Right forelimb (tissue), 1 donor: ENCODE data around the gene PHF14.

Experiments used
- DNase-seq: peaks from one replicate; pipeline ENCODE4 v3.0.0-alpha.2; 2018

The PHF14 gene

DNA sequence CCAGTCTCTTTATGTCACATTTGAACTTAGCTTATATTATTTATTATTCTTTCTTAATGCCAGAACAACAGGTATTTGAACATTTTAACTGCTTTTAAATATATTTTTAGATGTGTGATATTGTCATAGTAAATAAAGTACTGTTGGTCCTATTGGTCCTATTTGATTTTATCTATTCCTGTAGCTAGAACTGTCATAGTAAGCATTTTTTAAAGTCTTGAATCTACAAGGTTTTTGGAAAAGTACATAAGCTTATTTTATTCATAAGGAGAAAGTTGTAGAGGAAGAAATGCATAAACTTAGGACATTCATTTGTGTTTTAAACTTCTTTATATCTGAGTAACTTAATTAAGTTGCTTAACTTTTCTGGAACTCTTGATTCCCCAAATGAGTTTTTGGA, 136.0 kb downstream of the PHF14 start:
- DNase-seq = no peak

DNA sequence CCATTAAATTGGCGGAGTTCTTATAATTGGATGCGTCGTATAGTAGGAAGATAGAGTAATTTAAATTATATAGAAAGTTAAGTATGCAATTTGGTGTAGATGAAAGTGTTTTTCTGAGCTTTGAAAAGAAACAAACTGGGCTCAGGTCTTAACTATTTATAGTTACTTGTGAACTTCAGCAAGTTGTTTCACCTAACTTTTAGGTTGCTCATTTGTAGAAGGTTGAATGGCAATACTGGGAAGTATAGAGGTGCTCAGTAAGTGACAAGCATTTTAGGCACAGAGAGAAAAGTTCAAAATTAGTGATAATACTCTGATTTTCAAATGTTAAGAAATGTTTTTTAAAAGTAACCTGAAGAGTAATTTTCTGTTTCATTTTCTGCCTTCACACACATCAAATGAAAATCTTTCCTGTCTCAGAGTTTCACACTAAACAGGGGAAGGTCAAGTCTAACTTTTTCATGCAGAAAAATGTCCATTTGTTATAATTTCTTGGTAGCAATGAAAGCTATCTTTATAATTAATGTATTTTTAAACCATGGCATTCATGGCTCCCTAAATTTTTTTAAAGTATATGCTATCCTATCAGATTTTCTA, 146.5 kb downstream of the PHF14 start:
- DNase-seq = no peak

DNA sequence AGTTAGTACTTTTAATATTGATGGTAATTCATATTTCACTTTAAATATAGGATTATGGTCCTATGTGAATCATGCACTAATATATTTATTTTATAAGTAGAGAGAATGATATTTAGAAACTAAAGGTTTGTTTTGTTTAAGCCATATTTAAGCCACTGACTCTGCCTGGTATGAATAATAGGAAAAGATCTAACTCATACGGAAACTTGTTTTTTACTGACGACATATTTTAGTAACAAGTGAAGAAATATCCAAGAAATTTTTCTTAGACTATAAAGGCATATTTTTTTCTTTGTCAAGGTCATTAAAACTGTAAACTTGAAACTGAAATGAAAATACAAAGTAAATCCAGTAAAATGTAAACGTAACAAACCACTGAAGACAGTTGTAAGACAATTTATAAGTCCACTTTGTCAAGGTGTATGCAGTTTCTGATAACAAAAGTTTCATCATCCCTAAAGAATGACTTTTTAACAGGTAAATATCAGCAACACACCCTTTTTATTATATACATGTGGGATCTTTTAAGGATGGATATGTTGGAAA, 147.1 kb downstream of the PHF14 start:
- no peak for DNase-seq

DNA sequence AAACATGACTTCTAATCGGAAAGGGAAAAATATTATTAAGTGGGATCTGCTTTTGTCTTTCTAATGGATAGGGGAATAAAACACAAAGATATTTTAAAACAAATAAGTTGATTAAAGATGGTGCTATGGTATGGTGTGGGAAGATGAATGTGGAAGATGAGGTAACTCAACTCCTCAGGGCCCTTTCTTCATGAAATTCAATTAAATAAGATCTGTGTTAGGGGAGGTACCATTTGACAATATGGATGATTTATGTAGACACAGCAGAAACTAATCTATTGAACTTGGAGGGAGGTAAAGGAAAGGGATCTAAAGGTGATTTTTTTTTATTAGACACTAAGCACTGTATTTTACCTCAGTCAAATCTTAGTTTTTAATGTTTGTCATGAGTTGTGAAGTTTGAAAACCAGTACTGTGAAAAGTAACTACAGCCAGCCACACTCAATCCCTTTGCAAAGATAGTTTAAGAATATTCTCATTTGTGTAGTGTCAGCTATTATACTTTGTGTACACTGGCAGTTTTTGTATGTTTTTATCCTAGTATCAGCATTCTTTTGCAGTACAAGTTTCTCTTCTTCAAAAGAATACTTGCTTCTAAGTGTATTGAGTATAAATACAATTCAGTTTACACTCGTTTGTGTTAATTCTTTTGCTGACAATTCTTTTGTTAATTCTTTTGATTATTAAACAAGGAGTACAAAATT, 151.3 kb downstream of the PHF14 start:
- DNase-seq = no peak

DNA sequence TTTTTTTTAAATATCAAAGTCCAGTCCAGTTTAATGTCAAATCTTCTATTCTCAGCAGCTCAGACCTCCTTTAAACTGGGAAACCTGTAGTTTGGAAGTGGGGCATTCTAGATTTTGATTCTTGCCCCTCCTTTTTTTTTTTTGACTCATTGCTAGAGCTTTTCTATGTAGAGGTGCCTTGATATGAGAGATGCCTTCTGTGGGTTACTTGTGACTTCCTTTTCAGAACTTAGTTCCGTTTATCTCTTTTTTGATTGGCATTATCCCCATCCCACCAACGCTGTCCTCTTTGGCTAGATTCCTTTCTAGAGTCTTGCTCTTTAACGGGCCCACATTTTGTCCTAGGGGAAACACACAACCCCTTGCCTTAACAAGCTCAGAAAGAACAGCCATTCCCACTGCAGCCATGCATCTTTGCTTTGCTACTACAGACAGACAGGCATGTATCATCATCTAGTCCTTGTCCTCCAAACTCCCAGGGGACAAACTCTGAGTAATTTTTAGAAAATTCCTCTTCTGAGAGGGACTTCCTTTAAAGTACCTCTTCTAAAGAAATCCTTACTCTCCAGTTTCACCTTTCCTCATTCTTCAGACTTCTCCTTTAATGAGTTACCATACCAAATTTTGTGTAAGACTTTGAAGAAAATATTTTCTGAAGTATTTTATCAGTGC, 153.6 kb downstream of the PHF14 start:
- no peak for DNase-seq

DNA sequence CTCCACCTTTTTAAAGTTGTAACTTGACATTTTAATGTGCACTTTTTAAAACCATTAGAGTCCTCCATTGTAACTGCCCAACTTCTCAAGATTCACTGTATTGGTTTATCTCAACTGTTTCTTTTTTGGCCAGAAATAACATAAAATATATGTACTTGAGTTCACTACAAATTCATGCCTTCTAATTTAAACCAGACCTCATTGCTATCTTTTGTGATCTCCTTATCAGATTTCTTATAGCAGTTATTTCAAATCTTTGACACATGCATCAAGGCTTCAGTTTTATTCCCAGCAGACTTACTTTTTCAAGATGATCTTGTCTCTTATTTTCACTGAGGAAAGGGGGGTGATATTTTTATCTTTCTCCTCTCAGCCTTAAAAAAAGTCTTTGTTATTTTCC, 154.3 kb downstream of the PHF14 start:
- DNase-seq = no peak

DNA sequence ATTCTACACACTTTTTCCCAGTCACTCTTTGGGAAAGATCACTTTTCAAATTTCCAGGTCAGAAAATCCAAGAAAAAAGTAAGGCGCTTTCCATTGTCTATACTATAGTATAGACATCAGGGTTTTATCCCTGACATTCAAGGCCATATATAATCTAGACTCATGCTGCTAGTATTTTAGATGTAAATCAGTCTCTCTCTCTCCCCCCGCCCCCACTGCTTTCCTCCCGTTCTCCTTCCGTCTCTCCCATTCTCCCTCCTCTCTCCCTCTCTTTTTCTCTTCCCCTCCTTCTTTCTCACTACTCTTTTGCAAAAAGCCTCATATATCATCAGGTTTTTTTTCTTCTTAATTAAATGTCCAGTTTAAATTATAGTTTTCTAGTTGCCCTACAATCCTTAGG, 154.8 kb downstream of the PHF14 start:
- DNase-seq = no peak

DNA sequence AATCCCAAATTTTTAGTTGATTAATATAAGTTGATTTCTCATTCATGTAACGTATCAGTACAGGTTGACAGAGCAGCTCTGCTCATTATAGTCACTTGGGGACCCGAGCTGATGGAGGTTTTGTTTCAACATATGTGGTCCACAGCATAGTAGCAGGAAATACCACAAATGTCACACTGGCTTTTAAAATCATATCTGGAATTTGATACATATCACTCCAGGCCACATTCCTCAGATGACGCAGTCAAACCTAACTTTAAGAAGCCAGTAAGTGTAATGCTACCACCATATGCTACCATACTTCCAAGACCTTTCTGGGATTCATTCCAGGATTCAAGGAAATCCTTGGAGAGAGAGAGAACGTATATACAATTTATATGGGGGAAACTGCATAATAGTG, 156.3 kb downstream of the PHF14 start:
- DNase-seq = no peak

DNA sequence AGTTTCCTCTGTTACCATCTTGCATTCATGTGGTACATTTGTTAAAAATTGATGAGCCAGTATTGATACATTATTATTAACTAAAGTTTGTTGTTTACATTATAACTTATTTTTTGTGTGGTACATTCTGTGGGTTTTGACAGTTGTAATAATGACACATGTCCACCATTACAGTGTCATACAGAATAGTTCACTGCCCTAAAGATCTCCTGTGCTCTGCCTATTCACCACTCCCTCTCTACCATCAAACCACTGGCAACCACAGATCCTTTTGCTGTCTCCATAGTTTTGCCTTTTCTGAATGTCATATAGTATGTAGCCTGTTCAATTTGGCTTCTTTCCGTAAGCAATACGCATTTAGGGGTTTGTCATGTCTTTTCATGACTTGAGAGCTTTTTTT, 156.9 kb downstream of the PHF14 start:
- no peak for DNase-seq

DNA sequence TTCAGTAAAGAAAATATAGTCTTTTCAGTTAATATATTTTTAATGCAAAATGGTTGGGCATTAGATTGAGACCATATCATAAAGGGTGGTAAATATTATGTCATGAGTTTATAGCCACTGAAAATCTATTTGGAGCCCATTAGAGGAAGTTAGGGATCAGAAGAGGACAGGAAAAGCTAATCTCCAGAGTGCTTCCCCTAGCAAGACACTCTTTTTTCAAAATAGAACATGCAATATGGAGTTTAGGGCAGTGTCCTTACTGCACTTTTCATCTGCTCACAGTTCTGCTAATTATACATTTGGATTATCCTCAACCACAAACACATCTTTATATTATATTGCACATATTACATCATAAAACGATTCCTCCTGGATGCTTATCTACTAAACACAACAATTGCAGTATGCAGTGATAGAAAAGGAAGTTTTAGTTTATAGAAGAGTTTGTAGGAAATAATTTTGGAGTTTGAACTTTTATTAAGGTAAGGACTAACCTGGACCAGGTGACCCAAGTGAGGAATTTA, 159.8 kb downstream of the PHF14 start:
- DNase-seq = no peak

DNA sequence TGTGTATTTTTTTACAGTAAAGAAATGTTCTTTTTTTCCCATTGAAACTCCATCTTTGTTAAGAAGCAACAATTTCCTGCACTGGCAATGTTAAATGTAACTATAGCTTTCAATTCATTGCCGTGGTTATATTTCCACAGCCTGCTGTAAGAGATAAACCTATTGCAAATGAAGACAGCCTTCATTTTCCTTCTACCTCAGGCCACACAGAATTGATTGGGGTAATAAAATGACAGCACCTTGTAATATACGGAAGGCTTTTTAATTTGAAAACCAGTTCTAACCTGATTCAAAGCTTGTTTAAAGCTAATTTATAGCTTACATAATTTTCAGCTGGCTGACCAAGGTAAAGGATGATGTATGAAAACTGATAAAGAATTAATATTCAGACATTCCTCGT, 161.9 kb downstream of the PHF14 start:
- DNase-seq = no peak

DNA sequence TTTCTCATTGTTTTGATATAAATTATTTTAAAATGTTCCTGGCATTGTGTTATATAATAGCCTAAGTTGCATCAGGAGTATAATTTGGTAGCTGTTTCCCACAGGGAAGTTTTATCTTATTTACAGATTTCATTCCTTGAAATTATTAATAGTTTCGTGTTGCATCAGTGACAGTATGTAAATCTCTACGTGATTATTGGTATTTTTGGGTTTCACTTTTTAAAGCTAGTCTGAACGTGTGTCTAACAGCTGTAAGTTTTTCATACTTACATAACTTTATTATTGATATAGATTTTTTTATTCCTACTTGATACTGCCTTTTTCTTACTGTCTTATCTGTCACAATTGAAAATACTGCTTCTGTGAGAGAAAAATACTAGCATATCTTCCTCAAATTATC, 167.9 kb downstream of the PHF14 start:
- no peak for DNase-seq

DNA sequence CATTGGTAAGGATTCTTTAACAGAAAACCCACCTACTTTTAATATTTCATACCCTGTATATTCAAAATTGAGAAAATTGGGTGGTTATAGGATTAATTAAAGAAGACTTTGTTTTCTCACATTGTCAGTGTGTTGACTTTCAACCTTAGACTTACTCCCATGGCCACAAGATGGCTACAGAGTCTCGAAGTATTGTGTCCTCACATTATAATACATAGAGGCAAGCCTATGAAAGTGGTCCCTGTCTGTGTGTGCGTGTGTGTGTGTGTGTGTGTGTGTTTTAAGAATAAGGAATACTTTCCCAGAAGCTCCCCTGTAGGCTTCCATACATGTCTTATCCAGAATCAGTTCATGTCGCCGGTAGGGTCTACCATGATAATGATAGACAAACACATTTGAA, 180.0 kb downstream of the PHF14 start:
- no peak for DNase-seq

DNA sequence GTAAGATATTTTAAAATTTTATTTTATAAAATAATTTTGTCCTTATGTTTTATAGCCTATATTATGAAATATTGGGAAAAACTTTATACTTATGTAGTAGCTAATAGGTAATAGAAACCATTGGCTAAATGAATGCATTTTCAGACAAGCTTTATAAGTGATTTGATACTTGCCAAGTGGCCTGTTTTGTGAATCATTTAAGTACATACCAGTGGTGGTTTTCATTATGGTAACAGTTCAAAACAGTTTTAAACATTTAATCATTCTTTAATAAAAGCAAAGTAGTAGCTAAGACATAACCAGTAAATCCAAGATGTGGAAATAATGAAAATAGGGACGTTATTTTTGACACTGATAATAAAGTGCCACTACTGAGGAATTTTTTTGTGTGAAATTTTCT, 182.2 kb downstream of the PHF14 start:
- DNase-seq = no peak

DNA sequence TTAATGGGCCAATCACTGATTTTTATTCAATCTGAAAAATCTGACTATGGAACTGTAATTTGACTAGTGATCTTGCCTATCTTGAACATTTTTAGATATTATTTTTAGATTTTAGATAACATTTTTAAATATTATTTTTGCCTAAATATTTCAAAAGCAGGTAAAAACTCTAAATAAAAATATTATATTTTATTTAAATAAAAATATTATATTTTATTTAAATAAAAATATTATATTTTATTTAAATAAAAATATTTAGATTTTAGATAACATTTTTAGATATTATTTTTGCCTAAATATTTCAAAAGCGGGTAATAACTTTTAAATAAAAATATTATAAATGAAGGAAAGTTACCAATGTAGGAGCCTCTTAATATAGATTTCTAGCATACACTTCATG, 187.8 kb downstream of the PHF14 start:
- DNase-seq = no peak

DNA sequence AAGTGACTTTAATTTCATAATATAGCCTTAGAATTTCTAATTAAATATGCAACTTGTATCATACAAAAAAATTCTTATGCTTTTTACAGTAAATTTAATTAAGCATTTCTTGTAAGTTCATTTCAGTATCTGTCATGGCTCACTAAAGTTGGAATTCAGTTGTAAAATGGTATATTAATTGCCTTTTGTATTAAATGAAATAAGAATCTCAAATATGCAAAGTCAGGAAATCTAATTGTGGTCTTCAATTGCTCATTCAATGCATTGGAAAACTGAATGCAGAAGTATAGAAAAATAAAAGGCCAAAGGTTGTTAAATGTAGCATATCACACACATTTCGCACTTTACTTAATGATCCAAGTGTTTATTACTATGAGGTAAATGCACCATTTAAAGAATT, 189.5 kb downstream of the PHF14 start:
- DNase-seq = no peak

DNA sequence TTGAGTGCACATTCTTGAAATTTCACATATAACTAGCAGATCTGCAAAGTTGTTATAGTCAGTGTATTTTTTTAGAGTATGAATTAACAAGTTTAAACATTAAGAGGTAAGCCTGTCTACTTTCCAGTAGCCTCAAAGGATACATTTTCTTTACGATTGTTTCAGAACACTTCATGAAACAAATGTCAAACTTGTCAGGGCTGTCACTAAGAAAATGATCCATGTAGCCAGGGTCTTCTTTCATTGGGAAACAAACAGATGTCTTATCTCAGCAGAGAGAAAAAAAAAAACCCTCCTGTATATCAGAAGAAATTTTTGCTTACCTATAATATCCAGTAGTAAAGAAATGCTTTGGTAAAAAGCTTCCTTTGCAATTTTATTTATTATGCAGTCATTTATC, 192.4 kb downstream of the PHF14 start:
- DNase-seq = no peak

DNA sequence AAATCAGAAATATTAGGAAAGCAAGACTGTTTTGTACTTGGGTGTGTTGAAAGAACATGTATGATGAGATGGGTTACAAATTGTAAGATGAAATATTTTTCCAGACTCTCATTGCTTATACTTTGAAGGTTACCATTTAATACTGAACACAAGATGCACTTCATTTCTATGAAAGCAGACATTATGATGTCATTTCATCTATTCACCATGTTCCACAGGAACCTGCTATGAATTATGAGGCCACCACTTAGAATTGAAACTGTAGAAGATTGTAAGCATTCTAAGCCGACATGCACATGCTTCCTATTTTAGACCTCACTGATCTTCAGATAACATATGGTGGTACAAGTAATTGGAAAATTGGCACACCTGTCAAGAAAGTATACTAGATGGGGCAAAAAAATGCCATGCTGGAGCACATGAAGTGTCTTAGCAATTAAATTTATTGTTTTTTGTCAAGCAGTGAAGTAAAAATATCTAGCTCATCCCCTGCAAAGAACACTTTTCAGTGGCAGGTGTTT, 195.0 kb downstream of the PHF14 start:
- DNase-seq = no peak

DNA sequence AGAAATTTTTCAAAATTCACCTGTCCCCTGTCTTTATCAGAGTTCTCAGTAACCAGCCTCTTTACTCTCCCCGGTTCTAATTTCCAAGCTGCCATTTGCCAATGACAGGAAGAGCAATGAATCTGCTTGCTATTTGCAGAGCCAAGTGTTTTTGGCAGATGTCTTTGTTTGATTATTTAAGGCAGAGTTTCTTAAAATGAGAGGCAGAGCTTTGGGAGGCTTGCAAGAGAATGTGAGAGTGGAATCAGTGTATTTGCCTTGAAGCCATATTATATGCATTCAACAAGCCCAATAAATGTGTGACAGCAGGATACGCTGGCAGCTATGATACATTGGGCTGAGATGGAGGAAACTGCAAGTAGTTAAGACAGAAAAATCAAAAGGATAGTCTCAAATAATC, 196.5 kb downstream of the PHF14 start:
- DNase-seq = no peak

DNA sequence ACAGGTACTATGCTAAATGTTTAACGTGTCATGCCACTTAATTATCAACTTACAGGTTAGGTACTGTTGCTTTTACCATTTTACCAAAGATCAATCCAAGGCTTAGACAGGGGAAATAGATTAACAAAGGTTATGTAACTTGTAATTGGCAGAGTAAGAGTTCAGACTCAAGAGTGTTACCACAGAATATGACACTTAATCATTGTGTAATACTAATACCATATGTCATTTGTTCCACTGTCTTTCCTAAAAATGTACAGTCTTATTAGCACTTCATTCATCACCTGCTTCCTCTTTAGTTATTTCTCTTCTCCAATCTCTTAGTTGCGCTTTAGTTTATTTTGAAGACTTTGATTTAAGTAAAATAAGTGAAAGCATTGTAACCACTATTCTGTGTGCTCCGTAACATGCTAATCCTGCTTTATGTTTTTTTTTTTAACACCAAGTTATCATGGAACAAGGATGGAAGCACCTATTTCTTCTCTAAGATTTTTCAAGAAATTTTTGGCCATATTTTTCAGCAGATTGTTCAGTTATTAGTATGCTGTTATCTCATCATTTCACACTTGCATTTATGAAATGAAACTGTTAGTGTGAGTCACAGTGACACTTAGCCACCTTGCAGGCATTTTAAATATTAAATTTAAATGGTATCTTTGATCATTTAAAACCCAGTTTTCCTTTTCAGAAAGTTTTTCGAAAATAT, 197.3 kb downstream of the PHF14 start:
- DNase-seq = no peak

DNA sequence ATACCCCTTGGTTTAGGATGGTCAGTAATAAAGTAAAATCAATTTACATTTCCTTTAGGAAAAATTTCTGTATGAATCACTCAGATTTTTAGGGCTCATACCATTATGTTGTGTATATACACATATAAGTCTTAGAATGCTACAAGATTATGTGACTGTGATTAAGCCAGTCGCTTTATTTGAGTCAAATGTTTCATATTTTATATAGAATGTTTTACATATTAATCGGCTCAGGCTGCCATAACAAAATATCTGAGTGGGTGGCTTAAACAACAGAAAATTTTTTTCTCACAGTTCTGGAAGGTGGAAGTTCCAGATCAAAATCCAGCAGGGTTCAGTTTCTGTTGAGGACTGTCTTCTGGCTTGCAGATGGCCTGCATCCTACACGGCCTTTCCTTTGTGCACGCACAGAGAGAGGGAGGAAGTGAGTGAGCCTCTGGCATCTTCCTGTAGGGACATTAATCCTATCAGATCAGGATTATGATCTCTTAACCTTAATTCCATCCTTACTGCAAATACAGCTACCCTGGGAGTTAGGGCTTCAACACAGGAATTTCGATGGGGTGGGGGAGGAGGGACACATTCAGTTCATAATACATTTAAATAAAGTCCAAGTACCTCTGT, 198.0 kb downstream of the PHF14 start:
- DNase-seq = no peak

DNA sequence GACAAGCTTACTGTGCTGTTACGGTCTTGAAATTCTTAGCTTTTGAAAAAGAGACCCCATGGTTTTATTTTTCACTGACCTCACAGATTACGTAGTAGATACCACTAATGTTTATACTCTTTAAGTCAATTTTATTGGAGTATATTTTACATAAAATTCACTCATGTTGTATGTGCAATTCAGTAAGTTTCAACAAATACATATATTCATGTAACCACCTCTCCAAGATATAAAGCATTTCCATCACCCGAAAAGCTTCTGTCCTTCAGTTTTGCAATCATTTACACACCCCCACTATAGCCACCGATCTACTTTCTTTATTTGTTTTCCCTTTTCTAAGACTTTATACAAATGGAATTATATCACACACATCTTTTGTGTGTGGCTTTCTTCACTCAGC, 199.2 kb downstream of the PHF14 start:
- DNase-seq = no peak

DNA sequence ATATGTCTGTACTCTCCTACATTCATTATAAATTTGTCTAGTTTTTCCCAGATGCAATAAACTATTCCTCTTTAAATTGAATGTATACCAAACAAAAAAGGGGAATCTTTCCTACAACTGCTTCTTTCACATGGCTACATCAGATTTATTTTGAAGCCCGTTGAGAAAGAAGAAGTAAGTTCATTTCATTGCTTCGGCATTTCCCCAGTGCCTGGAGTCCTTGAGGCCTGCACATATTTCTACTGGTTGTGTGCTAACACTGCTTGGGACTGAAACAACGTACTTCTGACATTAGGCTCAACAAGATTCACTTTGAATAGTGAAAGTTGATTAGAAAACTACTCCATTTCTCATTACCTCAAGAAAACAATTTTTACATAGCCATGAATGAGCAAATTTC, 201.7 kb downstream of the PHF14 start:
- no peak for DNase-seq
